ENCODE data around the gene CAMKK1.
"Not testable (repeated sequence)": the region's sequence is repeated elsewhere in the genome, so short reads cannot be mapped to it uniquely, and the experiment has no call there.

The CAMKK1 gene

GRCh38 chr17:3879186-3879585 is 13.7 kb downstream of the CAMKK1 start:
- DNase-seq (ENCODE audit: low read depth in 2 of 2), result no peak

GRCh38 chr17:3877220-3877619 is 15.6 kb downstream of the CAMKK1 start:
- no peak for DNase-seq (ENCODE audit: low read depth in 2 of 2)

GRCh38 chr17:3875317-3875716 is 17.5 kb downstream of the CAMKK1 start:
- no peak for DNase-seq (ENCODE audit: low read depth in 2 of 2)

GRCh38 chr17:3873862-3874261 is 19.0 kb downstream of the CAMKK1 start:
- no peak for DNase-seq (ENCODE audit: low read depth in 2 of 2)

GRCh38 chr17:3870871-3871306 is 22.0 kb downstream of the CAMKK1 start:
- DNase-seq (ENCODE audit: low read depth in 2 of 2), result no peak

- DNase-seq (ENCODE audit: low read depth in 2 of 2), result no peak
Measured at GRCh38 chr17:3867606-3868005, 25.2 kb downstream of the CAMKK1 start.

GRCh38 chr17:3867106-3867505 is 25.7 kb downstream of the CAMKK1 start:
- no peak for DNase-seq (ENCODE audit: low read depth in 2 of 2)

- no peak for DNase-seq (ENCODE audit: low read depth in 2 of 2)
Measured at GRCh38 chr17:3866276-3866675, 26.6 kb downstream of the CAMKK1 start.

GRCh38 chr17:3865176-3865575 is 27.7 kb downstream of the CAMKK1 start:
- DNase-seq (ENCODE audit: low read depth in 2 of 2), result no peak

- no peak for DNase-seq (ENCODE audit: low read depth in 2 of 2)
Measured at GRCh38 chr17:3864534-3864933, 28.3 kb downstream of the CAMKK1 start.

- DNase-seq (ENCODE audit: low read depth in 2 of 2), result no peak
Measured at GRCh38 chr17:3861761-3862681, 30.8 kb downstream of the CAMKK1 start.

- DNase-seq (ENCODE audit: low read depth in 2 of 2), result no peak
Measured at GRCh38 chr17:3860939-3861700, 31.7 kb downstream of the CAMKK1 start.

GRCh38 chr17:3859940-3860339 is 32.9 kb downstream of the CAMKK1 start:
- no peak for DNase-seq (ENCODE audit: low read depth in 2 of 2)

GRCh38 chr17:3857261-3858105 is 35.4 kb downstream of the CAMKK1 start:
- DNase-seq (ENCODE audit: low read depth in 2 of 2), result no peak

- not testable (repeated sequence) for DNase-seq (ENCODE audit: low read depth in 2 of 2)
Measured at GRCh38 chr17:3854204-3854603, 38.6 kb downstream of the CAMKK1 start.

GRCh38 chr17:3852561-3852960 is 40.3 kb downstream of the CAMKK1 start:
- DNase-seq (ENCODE audit: low read depth in 2 of 2), result no peak

GRCh38 chr17:3851461-3852100 is 41.3 kb downstream of the CAMKK1 start:
- no peak for DNase-seq (ENCODE audit: low read depth in 2 of 2)

- no peak for DNase-seq (ENCODE audit: low read depth in 2 of 2)
Measured at GRCh38 chr17:3848229-3848835, 44.5 kb downstream of the CAMKK1 start.

GRCh38 chr17:3847165-3847670 is 45.6 kb downstream of the CAMKK1 start:
- DNase-seq (ENCODE audit: low read depth in 2 of 2), result no peak

- DNase-seq (ENCODE audit: low read depth in 2 of 2), result no peak
Measured at GRCh38 chr17:3846437-3847164, 46.3 kb downstream of the CAMKK1 start.
